Daoy (cell line): ENCODE data around the gene EMC1. TPM values are rescaled to one million over a fixed set of nuclear protein-coding genes. Genes with fewer than 3 reads are reported as not detected.
"Not testable (repeated sequence)": the region's sequence is repeated elsewhere in the genome, so short reads cannot be mapped to it uniquely, and the experiment has no call there.

Experiments
- DNase-seq: peaks from one replicate; pipeline ENCODE4 v3.0.0-alpha.2; 2015; ENCODE audit warnings: low read depth
- total RNA-seq: library from RNA; depleted of rRNA; stranded (reverse); fragments of >200 nt; shearing (Covaris generic); gene quantifications from 2 replicates; pipeline ENCODE4 v1.2.3, GENCODE V29; 2014

The EMC1 gene
- total RNA-seq, 1 experiment from 2014 or later, result 49.9 TPM

DNA sequence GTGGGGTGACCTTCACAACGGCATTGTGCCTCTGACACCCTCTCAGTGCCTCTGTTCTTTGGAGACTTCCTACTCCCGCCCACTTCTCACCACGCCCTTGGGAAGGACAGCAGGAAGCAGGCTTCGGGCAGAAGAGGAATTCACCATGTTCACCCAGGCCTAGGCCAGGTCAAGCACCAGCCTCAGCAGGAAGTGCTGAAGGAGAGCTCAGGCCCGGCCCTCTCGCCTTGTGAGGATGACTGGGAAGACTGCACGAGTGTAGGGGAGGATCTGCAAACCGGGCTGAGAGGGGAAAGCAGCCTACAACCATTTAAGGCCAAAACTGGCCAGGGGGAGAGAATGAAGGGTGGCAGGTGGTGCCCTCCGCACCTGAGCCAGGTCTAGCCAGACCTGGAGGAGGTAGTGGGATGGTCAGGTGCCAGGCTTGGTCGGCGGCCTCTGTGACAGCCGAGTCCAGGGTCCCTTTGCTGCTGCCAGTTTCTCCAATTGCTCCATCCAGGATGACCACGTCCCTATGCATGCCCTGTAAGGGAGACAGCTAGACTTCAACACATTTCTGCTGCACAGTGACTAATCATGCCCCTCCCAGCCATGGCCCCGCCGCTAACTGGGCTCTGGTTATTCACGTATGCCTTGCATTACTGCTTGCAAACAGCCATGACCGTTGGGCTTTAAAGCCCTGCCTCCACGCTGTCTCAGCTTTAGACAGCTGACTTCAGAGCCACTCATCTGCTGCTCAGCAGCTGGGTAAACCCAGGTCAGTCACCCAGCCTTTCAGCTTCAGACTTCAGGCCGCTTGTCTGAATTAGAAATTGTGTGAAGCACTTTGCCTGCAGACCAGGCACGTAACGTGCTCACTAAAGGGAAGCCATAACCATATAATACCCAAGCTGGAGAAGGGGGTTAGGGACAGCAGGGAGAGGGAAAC is 9.2 kb upstream of the EMC1 start:
- DNase-seq, result peak; percentile 71

DNA sequence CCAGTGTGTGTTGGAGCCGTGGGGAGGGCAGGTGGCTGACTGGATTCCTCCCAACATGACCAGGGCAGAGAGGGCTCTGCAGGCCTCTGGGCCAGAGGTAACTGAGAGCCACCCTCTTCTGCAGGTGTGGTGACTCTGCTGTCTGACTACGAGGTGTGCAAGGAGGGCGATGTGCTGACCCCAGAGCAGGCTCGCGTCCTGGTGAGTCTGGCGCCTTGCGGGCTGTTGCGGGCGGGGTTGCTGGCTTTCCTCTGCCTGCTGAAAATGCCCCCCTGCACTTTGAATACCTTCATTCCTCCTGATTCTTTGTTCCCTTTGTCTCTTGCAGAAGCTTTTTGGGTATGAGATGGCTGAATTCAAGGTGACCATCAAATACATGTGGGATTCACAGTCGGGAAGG is 7.0 kb upstream of the EMC1 start:
- no peak for DNase-seq

DNA sequence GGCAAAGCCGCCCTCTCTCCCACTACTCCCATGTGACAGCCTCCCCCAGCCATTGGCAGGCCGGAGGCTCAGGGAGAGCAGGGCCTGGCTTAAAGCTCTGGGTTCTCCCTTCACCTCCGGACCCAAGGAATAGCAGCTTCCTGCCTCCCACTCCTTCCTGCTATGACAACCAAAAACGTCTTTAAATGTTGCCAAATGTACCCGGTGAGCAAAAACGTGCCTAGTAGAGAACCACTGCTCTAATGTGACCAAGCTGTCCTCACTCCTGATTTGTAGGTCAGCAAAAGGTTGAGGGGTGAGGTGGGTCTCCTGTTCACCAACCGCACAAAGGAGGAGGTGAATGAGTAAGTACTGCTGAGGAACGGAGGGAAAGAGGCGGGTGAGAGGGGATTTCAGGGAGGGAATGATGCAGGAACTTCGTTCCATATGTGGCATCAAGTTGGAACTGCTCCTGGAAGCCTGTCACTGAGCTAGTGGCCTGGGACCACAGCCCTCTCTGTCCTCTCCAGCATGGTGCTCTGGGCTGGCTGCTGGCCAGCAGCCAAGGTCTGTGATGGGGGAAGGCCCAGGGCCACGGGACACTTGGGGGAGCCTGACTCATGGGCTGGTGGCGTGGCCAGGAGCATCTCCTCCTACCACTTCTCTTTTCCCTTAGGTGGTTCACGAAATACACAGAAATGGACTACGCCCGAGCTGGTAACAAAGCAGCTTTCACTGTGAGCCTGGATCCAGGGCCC is 6.0 kb upstream of the EMC1 start:
- peak; percentile 39 for DNase-seq

DNA sequence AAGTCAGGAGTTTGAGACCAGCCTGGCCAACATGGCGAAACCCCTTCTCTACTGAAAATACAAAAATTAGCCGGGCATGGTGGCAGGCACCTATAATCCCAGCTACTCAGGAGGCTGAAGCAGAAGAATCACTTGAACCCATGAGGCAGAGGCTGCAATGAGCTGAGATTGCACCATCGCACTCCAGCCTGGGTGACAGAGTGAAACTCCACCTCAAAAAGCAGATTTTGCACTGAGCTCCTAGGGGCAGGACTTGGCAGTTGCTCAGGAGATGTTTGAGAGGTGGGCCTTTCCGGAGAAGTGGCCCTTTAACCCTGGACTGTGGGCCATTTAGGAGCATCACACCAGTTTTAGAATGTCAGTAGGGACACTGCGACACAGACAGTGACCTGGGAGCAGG is 5.0 kb upstream of the EMC1 start:
- not testable (repeated sequence) for DNase-seq

DNA sequence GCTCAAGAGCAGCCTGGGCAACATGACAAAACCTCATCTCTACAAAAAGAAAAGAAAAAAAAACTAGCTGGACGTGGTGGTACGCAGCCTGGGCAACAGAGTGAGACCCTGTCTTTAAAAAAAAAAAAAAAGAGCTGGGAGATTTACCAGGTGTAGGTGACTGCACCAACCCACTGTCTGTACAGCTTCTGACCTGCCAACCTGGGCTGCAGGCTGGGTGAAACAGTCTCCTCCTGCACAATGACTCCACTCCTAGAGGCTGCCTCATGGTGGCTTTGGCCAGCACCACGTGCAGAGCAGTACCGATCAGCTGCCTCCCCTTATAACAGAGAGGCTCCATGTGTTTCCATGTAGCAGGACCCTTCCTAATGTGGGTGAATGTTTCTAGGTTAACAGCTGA is 4.0 kb upstream of the EMC1 start:
- DNase-seq, result no peak

DNA sequence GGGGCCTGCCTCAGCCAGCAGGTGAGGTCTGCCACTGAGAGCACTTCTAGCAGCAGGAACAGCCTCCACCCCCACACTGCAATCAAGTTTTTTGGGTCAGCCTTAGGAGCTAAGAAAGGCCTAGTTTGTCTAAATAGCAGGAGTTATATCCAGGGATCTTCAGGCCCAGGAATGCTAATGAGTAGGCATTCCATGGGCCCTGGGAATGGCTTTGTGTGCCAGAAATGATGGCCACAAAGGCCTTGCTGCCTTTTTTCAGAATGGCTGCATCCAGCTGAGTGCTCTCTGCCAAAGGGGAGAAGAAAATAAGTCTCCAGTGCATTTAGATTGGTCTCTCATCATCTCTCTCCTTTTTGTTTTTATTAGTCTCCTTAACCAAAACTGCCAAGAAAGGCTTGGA is 3.1 kb upstream of the EMC1 start:
- DNase-seq, result no peak

DNA sequence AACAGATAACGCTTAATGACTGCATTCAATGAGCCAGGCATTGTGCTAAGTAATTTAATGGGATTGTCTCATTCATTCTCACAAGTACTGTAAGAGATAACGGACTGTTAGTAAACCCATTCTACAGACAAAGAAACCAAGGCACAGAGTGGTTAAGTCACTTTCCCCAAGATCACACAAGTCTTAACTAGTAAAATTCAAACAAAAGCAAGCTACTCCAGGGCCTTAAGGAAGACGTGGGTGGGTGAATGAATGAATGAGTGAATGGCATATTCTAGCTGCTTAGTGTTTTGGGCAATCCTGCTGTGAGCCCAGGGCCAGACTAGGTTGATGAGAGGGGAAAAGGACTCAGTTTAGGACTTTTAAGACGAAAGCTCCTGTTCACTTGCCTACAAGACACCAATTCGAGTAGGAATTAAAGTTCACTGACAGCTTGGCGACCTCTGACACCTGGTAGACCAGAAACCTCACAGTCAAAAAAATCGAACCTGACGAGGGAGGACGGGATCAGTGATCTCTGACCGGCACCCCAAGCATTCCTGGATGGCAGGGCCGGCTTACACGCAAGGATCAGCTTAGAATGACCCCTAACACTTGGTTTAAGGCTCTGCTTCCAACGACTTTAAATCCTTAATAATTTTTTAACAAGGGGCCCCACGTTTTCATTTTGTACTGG is 557 bp downstream of the EMC1 start:
- no peak for DNase-seq

DNA sequence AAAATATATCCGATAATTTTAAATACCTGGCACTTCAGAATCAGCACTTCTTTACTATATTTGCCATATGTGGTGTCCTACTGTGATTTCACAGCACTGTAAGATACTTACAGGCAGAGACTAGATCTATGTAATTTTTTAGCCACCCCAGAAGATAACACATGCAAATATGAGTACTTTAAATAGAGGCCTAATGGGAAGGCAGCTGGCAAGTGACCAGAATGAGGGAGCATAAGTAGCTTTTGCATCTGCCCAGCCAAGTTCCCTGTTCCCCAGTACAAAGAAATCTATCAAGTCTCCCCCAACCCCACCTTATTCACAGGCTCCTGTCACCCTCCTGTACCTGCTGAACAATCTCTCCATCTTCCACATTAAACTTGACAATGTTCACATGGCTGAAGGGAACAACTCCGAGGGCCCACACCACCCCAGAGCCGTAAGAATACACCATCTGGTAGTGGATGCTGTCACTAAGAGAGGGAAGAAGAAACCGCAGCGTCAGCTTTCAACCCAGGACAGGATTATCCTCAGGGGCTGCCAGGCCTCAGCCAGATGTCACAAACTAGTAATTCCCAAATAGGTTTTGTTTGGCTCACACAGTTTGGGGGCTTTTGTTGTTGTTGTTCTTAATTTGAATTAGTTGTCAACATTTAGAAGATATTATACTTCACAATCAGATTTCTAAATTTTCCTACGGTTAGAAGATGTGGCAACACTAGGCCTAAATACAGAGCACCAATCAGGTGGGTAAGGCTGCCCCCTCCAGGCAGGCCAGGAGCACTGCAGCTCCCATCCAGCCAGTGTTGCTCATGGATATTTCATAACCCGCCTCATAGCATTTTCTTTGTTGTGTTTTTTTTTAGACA is 10.4 kb downstream of the EMC1 start:
- peak; percentile 65 for DNase-seq

DNA sequence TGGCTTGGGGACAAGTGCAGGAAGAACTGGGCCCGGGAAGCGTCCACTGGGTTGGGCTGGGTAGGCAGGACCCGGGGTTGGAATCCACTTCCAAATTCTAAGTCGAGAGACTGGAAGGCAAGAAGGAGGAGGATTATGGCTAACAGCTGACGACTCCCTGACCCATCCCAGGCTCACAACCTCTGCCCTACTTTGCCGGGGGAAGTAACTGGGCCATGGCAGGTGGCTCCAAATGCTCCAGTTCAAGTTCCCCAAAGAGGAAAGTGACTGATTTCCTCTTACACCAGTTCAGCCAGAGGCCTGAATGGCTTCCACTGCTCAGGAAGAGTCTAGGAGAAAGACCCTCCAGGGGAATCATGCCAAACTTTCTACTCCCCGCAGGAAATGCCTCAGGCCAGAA is 11.4 kb downstream of the EMC1 start:
- no peak for DNase-seq

DNA sequence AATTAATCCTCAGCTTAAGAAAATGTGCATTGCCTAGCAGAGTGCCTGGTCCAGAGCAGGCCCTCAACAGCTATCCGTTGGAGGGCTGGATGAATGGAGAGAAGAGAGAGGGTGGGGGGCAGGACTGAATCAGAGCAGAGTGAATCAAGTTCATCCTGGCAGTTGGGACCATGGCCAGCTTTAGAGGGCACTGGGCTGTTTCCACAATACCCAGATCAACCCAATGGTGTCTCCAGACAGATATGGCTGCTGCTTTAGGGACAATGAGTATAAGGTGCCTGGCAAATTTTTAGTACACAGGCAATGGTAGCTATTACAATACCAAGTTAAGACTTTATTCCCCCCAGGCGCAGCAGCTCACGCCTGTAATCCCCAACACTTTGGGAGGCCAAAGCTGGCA is 17.1 kb downstream of the EMC1 start:
- DNase-seq, result no peak

DNA sequence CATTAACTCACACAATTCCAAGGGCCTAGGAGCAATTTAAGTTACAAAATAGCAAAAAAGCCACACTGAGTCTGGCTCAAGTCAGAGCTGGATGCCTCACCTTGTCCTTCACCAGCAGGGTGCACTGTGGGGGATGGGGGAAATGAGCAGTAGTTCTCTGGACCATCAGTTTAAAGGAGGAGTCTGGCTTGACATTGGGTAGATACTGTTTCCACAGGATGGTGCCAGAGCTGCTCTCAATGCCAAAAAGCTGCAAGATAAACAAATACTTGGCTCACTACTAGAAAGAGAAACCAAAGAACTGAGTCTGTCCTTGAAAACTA is 18.8 kb downstream of the EMC1 start:
- DNase-seq, result no peak

DNA sequence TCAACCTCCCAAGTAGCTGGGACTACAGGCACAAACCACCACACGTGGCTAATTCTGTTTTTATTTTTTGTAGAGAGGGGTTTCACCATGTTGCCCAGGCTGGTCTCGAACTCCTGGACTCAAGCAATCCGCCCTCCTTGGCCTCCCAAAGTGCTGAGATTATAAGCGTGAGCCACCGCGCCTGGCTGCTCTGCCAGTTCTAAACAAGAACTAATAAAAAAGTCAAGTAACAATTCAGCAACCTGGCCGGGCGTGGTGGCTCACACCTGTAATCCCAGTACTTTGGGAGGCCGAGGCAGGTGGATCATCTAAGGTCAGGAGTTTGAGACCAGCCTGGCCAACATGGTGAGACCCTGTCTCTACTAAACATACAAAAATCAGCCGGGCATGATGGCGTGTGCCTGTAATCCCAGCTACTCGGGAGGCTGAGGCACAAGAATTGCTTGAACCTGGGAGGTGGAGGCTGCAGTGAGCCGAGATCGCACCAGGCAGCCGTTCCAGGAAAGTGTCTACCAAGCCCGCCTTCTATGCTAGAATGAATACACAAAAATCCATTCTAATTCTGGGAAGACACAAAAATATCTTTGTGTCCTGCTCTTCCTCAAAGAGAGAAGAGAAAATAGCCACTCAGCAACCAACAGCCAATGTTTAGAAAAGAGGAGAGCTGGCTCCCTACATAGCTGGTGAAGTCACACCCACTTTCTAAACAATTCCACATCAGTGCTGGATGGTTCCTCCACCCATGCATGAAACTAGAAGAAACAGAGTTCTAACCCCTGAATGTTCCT is 19.4 kb downstream of the EMC1 start:
- DNase-seq, result not testable (repeated sequence)

DNA sequence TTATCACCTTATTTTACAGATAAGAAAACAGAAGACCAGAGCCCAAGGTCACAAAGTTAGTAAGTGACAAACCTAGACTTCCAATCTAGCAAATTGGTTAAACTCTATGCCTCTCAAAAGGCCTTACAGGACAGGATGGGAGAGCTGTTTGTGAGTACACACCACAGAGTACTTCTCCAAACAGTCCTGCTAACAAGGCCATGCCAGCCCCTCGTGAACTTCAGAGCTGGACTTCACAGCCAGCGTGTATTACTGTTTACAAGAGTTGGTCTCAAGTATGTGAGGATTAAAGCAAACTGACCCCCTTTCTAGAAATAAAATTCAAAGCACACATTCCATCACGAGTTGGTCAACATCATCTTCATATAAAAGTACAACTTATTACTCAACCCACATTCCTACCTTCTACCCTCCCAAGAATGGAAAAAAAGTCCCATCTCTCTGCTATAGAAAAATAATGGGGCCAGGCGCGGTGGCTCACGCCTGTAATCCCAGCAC is 21.4 kb downstream of the EMC1 start:
- DNase-seq, result no peak

DNA sequence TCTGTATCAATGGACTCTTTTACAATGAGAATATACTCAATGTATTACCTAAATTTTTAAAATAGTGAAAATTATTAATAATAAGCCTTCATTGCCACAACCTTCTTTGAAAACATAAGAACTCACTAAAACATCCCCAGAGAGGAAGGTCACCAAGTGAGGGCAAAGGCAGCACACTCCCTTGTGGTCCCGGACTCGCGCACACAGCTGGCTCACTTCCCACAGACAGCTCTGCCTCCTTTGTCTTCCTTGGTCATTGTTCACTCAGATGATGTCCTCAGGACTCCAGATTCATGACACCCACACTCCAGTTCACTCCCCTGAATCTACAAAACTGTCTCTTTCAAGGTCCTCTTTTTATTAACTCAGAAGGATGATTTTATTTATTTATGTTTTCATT is 22.1 kb downstream of the EMC1 start:
- no peak for DNase-seq

DNA sequence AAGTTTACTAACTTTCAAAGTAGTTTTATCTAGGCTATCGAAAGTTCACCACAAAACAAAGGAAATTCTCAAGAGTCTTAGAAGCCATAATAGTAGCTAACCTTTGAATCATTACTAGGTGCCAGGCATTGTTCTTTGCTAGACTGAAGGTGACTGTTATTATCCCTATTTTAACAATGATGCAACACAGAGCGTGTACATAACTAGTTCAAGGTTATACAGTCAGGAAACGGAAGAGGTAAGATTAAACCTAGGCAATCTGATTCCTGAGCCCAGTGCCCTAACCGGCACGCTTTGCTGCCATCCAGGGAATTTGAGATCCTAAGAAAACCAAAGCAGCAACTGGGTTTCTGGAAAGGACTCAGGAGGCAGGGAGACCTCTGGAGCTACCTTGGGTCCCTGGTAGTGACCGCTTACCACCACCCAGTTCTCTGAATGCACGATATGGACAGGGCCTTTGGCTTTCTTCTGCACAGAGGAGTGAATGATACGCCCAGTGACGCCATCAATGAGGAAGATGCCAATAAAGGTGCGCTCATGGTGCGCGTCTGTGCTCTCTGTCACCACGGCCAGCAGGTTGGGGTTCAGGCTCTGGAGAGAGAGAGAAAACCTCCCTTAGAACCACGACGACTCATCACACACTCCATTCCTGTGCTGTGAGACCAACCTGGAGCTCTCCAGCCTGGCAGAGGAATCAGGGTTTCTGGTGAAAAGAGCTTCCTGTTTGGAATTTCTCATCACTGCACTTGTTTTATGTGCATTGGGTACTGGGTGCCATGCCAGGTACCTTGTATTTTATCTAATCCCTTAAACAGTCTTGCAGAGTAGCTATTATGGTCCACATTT is 28.1 kb downstream of the EMC1 start:
- DNase-seq, result no peak

DNA sequence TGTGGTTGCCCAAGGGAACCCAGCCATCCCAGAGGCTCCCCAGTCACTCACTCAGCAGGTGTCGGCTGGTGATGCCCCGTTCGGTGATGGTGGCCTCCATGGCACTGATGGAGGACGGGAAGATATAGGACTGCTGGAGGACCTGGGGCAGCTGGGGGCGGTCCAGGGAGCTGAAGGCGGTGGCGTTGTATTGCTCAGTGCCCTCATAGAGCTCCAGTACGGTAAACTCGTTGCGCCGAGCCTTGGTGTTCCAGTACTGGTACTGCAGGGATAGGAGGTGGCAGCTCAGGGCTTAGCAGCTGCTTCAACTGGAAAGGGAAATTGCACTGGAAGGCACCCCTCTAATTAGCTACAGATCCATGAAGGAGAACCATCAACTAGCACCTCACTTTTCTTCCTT is 28.8 kb downstream of the EMC1 start:
- DNase-seq, result no peak

DNA sequence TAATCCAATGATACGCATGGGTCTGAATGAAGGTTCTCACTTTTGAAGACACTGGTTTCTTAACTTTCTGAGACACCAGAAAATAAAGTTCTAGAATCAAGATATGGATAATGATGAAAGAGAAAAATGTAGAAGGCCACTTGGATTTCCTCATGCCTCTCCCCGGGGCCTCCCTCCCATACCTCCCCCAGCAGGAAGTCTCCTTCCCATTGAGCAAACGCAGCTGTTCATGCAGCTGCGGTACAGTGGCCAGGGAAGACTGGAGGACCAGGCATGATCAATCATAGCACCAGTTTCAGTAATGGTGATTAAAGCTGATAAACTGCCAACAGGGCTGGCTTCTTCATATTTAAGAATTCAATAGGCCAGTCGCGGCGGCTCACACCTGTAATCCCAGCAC is 30.3 kb downstream of the EMC1 start:
- DNase-seq, result no peak

DNA sequence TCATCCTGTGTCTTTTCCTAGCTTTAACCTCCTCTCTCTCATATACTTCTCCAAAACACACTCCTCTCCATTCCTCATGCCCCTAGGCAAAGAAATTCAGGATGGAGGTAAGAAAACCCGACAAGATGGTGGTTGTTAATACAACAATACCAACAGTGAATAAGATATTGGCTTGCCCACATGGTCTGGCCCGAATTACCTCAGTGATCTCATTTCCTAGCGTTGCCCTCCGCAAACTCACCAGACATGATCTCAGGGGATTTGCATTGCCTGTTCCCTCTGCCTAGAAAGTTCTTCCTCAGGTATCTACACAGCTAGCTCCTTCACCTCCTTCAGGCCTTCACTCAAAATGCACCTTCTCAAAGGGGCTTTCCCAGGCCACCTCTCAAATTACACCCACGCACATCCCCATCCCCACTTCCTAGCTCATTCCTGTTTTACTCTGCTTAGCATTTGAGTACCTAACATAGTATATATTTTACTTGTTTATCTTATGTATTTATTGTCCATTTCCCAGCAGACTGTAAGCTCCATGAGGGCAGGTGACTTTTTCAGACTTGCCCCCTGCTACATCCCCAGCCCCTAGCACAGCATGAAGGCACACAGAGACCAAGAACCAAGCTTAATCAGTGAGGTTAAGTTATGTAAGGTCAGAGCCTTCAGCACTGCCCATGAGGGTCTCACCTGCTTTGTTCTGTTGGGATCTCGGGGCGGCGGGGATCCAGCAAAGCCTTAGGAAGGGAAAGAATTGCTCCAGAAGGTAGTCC is 31.1 kb downstream of the EMC1 start:
- DNase-seq, result no peak

DNA sequence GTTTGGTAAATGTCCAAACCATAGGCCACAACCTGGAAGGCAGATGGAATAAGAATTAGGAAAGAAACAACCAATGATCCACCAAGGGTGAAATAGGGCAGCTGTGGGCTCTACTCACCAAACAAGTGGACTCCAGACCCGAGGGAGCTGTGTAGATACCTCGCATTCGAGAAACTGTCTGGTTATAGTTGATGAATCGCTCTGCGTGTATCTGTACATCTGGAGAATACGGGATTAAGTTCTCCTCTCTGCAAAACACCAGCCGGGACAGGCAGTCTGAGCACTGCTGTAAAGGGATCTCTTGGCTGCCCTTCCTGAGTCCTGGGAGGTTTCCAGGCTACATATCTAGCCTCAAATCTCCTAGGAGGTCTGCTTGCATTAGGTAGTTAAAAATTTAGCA is 31.9 kb downstream of the EMC1 start:
- DNase-seq, result no peak
